ENCODE measurements around the gene CAMK2N1. TPM values are rescaled to one million over a fixed set of nuclear protein-coding genes. Genes with fewer than 3 reads are reported as not detected.

CAMK2N1 gene
- total RNA-seq = 1.7 TPM
- polyA plus RNA-seq (ENCODE audit: insufficient read depth in 1 of 8, insufficient read length in 8 of 8, low replicate concordance in 1 of 8) = 10 to 100 TPM in 3 of 8 donors, 1 to 10 TPM in 5; 7.4 to 12.6 (median 8.6) TPM
- long read RNA-seq, donor 1, partial matches to known transcripts = 0 of 1 reads
- long read RNA-seq, donor 1, other reads (novel, unspliced or antisense) = 0 of 1 reads
- long read RNA-seq, donor 2, partial matches to known transcripts = 0 of 1 reads
- long read RNA-seq, donor 2, other reads (novel, unspliced or antisense) = 0 of 1 reads
- long read RNA-seq, donor 3, transcript CAMK2N1-201 (2 exons, 2,336 nt) = major isoform, 5 of 5 reads
- long read RNA-seq, donor 3, partial matches to known transcripts = 0 of 5 reads
- long read RNA-seq, donor 3, other reads (novel, unspliced or antisense) = 0 of 5 reads
- long read RNA-seq, donor 4, partial matches to known transcripts = 0 of 2 reads
- long read RNA-seq, donor 4, other reads (novel, unspliced or antisense) = 0 of 2 reads
- long read RNA-seq, donor 5, transcript CAMK2N1-201 (2 exons, 2,336 nt) = major isoform, 14 of 14 reads
- long read RNA-seq, donor 5, partial matches to known transcripts = 0 of 14 reads
- long read RNA-seq, donor 5, other reads (novel, unspliced or antisense) = 0 of 14 reads
- long read RNA-seq, donor 6, transcript CAMK2N1-201 (2 exons, 2,336 nt) = major isoform, 6 of 6 reads
- long read RNA-seq, donor 6, partial matches to known transcripts = 0 of 6 reads
- long read RNA-seq, donor 6, other reads (novel, unspliced or antisense) = 0 of 6 reads
- long read RNA-seq, donor 7, partial matches to known transcripts = 0 of 4 reads
- long read RNA-seq, donor 7, other reads (novel, unspliced or antisense) = 0 of 4 reads
- long read RNA-seq, donor 8, partial matches to known transcripts = 0 of 4 reads
- long read RNA-seq, donor 8, other reads (novel, unspliced or antisense) = 0 of 4 reads
- long read RNA-seq, donor 9, transcript CAMK2N1-201 (2 exons, 2,336 nt) = major isoform, 5 of 5 reads
- long read RNA-seq, donor 9, partial matches to known transcripts = 0 of 5 reads
- long read RNA-seq, donor 9, other reads (novel, unspliced or antisense) = 0 of 5 reads
- long read RNA-seq, donor 10, transcript CAMK2N1-201 (2 exons, 2,336 nt) = major isoform, 5 of 5 reads
- long read RNA-seq, donor 10, partial matches to known transcripts = 0 of 5 reads
- long read RNA-seq, donor 10, other reads (novel, unspliced or antisense) = 0 of 5 reads
- long read RNA-seq, donor 11, transcript CAMK2N1-201 (2 exons, 2,336 nt) = major isoform, 5 of 5 reads
- long read RNA-seq, donor 11, partial matches to known transcripts = 0 of 5 reads
- long read RNA-seq, donor 11, other reads (novel, unspliced or antisense) = 0 of 5 reads

DNA sequence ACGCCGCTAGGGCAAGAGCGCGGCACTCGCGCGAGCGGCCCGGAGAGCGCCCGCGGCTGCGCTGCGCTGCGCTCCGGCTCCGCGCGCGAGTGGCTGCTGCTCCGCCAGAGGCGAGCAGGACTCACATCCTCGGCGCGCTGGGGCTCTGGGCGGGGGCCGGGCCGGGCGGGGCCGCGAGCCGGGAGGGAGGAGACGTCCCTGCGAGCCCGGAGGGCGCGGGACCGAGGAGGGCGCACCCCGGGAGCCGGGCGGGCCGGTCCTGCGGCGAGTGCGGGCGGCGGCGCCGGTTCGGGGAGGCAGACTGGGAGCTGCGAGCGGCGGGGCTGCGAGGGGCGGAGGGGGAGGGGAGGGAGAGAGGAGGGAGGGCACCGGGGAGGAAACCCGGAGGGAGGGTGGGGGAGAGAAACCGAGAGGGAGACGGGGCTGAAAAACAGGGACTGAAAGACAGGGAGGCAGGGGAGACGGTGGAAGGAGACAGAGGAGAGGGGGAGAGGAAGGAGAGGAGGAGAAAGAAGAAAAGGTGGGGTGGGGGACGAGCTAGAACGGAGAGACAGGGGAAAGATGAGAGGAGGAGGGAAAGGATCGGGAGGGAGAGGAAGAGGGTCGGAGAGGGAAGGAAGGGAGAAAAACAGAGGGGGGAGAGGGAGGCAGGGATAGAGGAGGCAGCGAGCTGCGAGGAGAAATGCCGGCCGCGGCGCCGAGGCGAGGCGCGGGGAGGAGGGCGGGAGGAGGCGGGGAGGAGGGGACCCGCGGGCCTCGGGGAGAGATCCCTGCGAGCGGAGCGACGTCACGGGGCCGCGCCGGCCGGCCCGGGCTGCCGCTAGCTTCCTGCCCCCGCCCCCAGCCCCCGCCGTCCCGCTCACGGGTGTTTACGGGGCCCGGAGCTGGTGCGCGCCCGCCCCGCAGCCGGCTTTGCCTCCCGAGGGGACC lies at the start of gene CAMK2N1:
Gene CAMK2N1, minus strand, starts transcription at position 684 of the 930 bp plus-strand sequence. CDS start 831 bp downstream, outside the sequence.
- Histone ChIP-seq H3K9me3 (replicated peaks; ENCODE audit: control insufficient read depth, low read depth, low read length) (no peaks in the 10 kb centered on the region), H3K36me3 (ENCODE audit: control insufficient read depth, insufficient read depth, low read length) (no peaks in the 10 kb centered on the region), H3K4me1 (ENCODE audit: control insufficient read depth, insufficient read depth, low read length) (peaks cover 24% of the 10 kb centered on the region), H3K4me3 (ENCODE audit: low read length) (peak within 1 kb of the TSS; percentile 58), H3K27ac (ENCODE audit: low read length) (peak within 1 kb of the TSS; percentile 75), H3K27me3 (ENCODE audit: control insufficient read depth, insufficient read depth, low read length) (peaks cover 83% of the 10 kb centered on the region)
- under 1% methylated on average over 97 of the region's 104 CpGs for WGBS (ENCODE audit: insufficient coverage)
- DNase-seq = peak; percentile 60

DNA sequence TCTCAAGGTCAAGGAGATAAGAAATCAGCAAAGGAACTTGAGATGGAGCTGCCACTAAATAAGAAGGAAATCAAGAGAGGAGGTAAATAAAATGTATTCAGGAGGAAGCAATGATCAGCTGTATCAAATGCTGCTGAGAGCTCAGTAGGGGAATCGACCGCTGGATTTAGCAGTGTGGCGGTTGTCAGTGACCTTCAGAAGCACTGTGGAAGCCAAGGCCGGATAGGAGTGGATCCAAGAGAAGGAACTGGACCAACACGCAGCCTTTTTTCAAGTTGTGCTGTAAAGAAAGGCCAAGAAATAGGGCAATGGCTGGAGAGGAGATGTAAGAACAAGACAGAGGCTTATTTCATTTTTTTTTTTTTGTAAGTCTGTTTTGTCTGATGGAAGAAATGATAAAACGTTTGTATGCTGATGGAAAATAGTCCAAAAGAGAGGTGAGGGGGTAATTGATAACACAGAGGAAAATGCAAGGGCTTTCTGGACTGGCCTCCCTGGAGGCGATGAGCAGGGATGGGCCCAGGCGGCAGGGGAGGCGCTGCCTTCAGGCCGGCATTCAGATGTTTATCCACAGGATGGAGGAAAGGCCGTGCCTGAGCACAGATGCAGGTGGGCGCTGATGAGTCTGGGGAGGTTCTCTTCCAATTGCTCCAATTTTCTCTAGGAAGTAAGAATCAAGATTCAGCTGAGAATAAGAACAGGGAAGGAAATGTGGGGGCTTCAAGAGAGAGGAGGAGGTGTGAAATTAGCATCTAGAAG lies 48.8 kb upstream of the CAMK2N1 start:
- H3K27me3 ChIP-seq (ENCODE audit: control insufficient read depth, insufficient read depth, low read length) = peaks cover 16% of the 10 kb centered on the region
- no peak overlapping the region for H3K27ac ChIP-seq (ENCODE audit: low read length)
- H3K9me3 ChIP-seq (replicated peaks; ENCODE audit: control insufficient read depth, low read depth, low read length) = no peaks in the 10 kb centered on the region
- H3K4me3 ChIP-seq (ENCODE audit: low read length) = no peak overlapping the region
- H3K4me1 ChIP-seq (ENCODE audit: control insufficient read depth, insufficient read depth, low read length) = no peaks in the 10 kb centered on the region
- WGBS (ENCODE audit: insufficient coverage) = 54% methylated on average over 10 of the region's 12 CpGs
- DNase-seq = no peak
- H3K36me3 ChIP-seq (ENCODE audit: control insufficient read depth, insufficient read depth, low read length) = no peaks in the 10 kb centered on the region

DNA sequence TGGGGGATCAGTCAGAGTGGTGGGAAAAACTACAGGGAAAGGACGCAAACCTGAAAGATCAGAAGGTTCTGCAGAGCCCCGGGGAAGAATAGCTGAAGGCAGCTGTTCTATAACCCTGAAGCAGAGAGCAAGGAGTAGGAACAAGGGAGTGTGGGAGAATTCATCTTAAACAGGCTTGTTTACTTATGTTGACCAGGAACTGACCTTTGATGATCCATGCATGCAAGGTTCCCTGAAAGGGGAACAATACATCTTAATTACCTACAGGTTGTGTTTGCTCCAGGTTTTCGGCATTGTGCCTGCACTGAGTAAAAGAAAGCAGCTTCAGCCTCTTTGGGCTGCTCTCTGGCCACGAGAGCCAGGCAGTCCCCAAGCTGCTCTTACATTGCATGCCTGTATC lies 47.6 kb upstream of the CAMK2N1 start:
- no peaks in the 10 kb centered on the region for H3K9me3 ChIP-seq (replicated peaks; ENCODE audit: control insufficient read depth, low read depth, low read length)
- no peaks in the 10 kb centered on the region for H3K4me1 ChIP-seq (ENCODE audit: control insufficient read depth, insufficient read depth, low read length)
- peaks cover 16% of the 10 kb centered on the region for H3K27me3 ChIP-seq (ENCODE audit: control insufficient read depth, insufficient read depth, low read length)
- 26% methylated on average over 4 of the region's 4 CpGs for WGBS (ENCODE audit: insufficient coverage)
- no peak for DNase-seq
- H3K36me3 ChIP-seq (ENCODE audit: control insufficient read depth, insufficient read depth, low read length) = no peaks in the 10 kb centered on the region
- H3K27ac ChIP-seq (ENCODE audit: low read length) = no peak overlapping the region
- H3K4me3 ChIP-seq (ENCODE audit: low read length) = no peak overlapping the region

DNA sequence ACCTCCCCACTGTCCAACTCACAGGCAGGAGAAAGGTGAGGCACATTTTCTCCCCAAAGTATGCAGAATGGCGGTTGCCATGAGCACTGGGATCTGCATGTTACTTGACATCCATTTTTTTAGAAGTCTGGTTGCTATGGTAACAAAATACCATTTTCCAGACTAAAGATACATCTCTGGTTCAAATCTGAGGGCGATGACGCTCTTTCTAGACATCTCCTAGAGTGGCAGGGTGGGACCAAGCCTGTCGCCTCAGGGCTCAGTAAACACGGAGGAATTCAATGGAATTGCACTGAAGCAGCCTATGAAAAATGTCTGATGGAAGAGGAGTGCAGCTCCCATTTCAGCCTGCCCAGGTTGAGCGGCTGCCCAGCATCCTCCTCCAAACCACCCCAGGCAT lies 44.9 kb upstream of the CAMK2N1 start:
- no peaks in the 10 kb centered on the region for H3K36me3 ChIP-seq (ENCODE audit: control insufficient read depth, insufficient read depth, low read length)
- no peaks in the 10 kb centered on the region for H3K9me3 ChIP-seq (replicated peaks; ENCODE audit: control insufficient read depth, low read depth, low read length)
- peaks cover 17% of the 10 kb centered on the region for H3K27me3 ChIP-seq (ENCODE audit: control insufficient read depth, insufficient read depth, low read length)
- 54% methylated on average over 5 of the region's 6 CpGs for whole genome bisulfite sequencing (ENCODE audit: insufficient coverage)
- DNase-seq = no peak
- no peak overlapping the region for H3K27ac ChIP-seq (ENCODE audit: low read length)
- H3K4me3 ChIP-seq (ENCODE audit: low read length) = no peak overlapping the region
- H3K4me1 ChIP-seq (ENCODE audit: control insufficient read depth, insufficient read depth, low read length) = no peaks in the 10 kb centered on the region

DNA sequence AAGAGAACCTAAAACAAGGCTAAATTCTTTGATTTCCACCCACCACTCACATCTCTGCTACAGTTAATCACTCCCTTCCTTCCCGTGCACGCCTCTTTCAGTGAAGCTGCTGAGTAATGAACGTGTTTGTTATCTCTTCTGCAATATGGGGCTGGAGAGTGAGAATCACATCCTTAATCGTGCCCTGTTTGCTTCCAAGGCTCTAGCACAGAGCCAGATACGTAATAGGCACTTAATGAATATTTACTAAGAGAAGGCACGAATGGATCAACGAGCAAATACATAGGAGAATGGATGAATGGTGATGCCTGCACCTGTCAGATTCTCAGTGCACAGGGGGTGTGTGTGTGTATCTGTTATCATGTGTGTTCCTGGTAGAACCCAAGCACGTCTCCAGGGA lies 44.3 kb upstream of the CAMK2N1 start:
- WGBS (ENCODE audit: insufficient coverage) = 61% methylated on average over 2 of the region's 8 CpGs
- DNase-seq = no peak
- H3K27me3 ChIP-seq (ENCODE audit: control insufficient read depth, insufficient read depth, low read length) = peaks cover 17% of the 10 kb centered on the region

DNA sequence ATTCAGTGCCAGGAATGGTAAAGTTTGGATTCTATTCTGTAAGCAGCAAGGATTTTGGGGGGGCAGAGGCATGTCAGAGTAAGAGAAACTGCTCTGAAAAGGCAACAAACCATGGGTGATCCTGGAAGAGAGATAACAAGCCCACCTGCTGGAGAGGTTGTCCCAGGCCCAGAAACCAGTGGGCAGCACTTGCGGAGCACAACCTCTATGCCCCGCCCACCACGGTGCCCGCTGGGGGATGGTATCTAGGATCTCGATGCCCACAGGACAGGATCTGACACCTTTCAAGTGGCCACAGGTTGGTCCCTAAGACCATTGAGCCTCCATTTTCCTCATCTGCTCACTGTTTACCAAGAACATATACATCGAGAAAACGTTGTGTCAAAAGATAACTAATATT lies 42.2 kb upstream of the CAMK2N1 start:
- H3K36me3 ChIP-seq (ENCODE audit: control insufficient read depth, insufficient read depth, low read length) = no peaks in the 10 kb centered on the region
- no peaks in the 10 kb centered on the region for H3K4me1 ChIP-seq (ENCODE audit: control insufficient read depth, insufficient read depth, low read length)
- no peak overlapping the region for H3K4me3 ChIP-seq (ENCODE audit: low read length)
- H3K27me3 ChIP-seq (ENCODE audit: control insufficient read depth, insufficient read depth, low read length) = peaks cover 11% of the 10 kb centered on the region
- H3K9me3 ChIP-seq (replicated peaks; ENCODE audit: control insufficient read depth, low read depth, low read length) = no peaks in the 10 kb centered on the region
- 60% methylated on average over 5 of the region's 7 CpGs for WGBS (ENCODE audit: insufficient coverage)
- DNase-seq = no peak
- no peak overlapping the region for H3K27ac ChIP-seq (ENCODE audit: low read length)

More for the DNA sequence above, 44.3 kb upstream of the CAMK2N1 start:
- Histone ChIP-seq H3K4me1 (ENCODE audit: control insufficient read depth, insufficient read depth, low read length) (no peaks in the 10 kb centered on the region), H3K4me3 (ENCODE audit: low read length) (no peak overlapping the region), H3K36me3 (ENCODE audit: control insufficient read depth, insufficient read depth, low read length) (no peaks in the 10 kb centered on the region), H3K9me3 (replicated peaks; ENCODE audit: control insufficient read depth, low read depth, low read length) (no peaks in the 10 kb centered on the region), H3K27ac (ENCODE audit: low read length) (no peak overlapping the region)

DNA sequence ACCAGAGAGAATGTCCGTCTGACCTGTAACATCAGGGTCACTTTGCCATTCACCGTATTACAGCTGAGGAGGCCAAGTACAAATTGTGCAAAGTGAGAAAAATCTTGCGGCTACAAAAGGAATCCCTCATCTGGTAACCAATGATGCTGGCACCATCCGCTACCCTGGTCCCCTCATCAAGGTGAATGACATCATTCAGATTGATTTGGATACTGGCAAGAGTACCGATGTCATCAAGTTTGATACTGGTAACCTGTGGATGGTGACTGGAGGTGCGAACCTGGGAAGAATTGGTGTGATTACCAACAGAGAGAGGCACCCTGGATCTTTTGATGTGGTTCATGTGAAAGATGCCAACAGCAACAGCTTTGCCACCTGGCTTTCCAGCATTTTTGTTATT lies 40.3 kb upstream of the CAMK2N1 start:
- WGBS (ENCODE audit: insufficient coverage) = 79% methylated on average over 4 of the region's 6 CpGs
- Histone ChIP-seq H3K27ac (ENCODE audit: low read length) (no peak overlapping the region), H3K9me3 (replicated peaks; ENCODE audit: control insufficient read depth, low read depth, low read length) (no peaks in the 10 kb centered on the region), H3K27me3 (ENCODE audit: control insufficient read depth, insufficient read depth, low read length) (peaks cover 9% of the 10 kb centered on the region), H3K4me1 (ENCODE audit: control insufficient read depth, insufficient read depth, low read length) (no peaks in the 10 kb centered on the region), H3K36me3 (ENCODE audit: control insufficient read depth, insufficient read depth, low read length) (no peaks in the 10 kb centered on the region), H3K4me3 (ENCODE audit: low read length) (no peak overlapping the region)
- no peak for DNase-seq

DNA sequence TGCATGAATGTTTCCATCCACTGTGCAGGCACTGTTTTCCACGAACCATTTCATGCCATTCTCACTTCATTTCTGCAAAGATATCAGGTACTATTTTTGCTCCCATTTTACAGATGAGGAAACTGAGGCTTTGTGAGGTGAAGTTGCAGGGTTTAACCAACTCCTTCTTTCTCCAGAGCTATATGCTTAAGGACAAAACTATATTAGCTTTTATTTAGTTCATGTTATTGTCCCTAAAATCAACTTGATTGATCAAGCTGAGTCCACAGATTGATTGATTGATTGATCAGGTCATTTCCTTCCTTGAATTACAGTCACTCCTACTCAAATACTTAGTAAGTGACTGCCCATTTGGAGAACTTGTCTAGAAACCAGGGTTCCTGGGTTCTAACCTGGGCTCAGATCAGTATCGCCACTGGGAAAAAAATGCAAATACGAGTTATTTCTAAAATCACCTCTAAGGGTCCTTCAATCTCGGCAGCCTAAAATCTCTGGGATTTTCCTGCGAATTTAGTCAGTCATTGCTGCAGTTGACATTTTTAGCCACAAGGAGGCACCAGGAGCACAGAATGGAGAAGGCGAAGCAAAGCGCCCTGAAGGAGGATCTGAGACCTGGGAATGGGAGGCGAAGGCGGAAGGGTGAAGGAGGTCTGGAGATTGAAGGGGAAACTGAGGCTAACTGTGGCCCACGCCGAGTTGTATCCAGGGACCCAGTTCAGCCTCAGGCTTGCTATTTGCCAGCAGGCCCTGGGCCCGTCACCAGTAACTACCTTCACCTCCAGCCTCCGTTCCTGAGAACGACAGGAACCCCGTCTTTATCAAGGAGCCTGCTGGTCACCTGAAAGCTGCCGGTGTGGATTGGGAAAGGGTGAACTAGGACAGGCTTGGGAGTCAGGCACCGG lies 36.2 kb upstream of the CAMK2N1 start:
- Histone ChIP-seq H3K4me1 (ENCODE audit: control insufficient read depth, insufficient read depth, low read length) (no peaks in the 10 kb centered on the region), H3K27me3 (ENCODE audit: control insufficient read depth, insufficient read depth, low read length) (peaks cover 3% of the 10 kb centered on the region), H3K36me3 (ENCODE audit: control insufficient read depth, insufficient read depth, low read length) (no peaks in the 10 kb centered on the region), H3K27ac (ENCODE audit: low read length) (no peak overlapping the region), H3K9me3 (replicated peaks; ENCODE audit: control insufficient read depth, low read depth, low read length) (no peaks in the 10 kb centered on the region), H3K4me3 (ENCODE audit: low read length) (no peak overlapping the region)
- 9% methylated on average over 13 of the region's 17 CpGs for WGBS (ENCODE audit: insufficient coverage)
- DNase-seq = peak; percentile 86

All from muscle of leg (tissue), 16 donors.